GM12878 (cell line): ENCODE data around the gene LSMEM2. TPM values are rescaled to one million over a fixed set of nuclear protein-coding genes. Genes with fewer than 3 reads are reported as not detected.

ENCODE experiments used
- ATAC-seq: fragments of 200-7000 bp; cut with Tn5 transposase; 3 replicates; pipeline ENCODE4 v1.9.1; 2020; ENCODE audit warnings: mild to moderate bottlenecking, moderate library complexity
- BruUV-seq: library from RNA; stranded (reverse); fragments of 400-500 nt; replicated peaks from 2 replicates; lab custom pipeline; 2021; lab: Mats Ljungman, UMichigan
- CTCF ChIA-PET: fragments of 300-600 bp; sonication (Branson Sonifier 250); formaldehyde crosslinking; extraction: SDS; loops from one replicate; lab custom pipeline; 2021; ENCODE audit warnings: inconsistent platforms; lab: Yijun Ruan, JAX
- POLR2A ChIA-PET: fragments of 350-600 bp; formaldehyde crosslinking; extraction: SDS; loops from one replicate; lab custom pipeline; 2021; ENCODE audit warnings: inconsistent platforms; lab: Charles Lee
- RAD21 ChIA-PET: fragments of 300-600 bp; sonication (Branson Sonifier 250); formaldehyde crosslinking; loops from one replicate; lab custom pipeline; 2023; ENCODE audit warnings: antibody characterized with exemption; ENCODE audit not compliant: unreplicated experiment; lab: Charles Lee
- SMC1A ChIA-PET: fragments of 300-600 bp; sonication (Branson Sonifier 250); formaldehyde crosslinking; loops from one replicate; lab custom pipeline; 2023; ENCODE audit not compliant: unreplicated experiment, uncharacterized antibody; lab: Charles Lee
- DNase-seq: peaks from one replicate; pipeline ENCODE4 v3.0.0-alpha.2; 2011; ENCODE audit warnings: low read depth, low spot score
- FAIRE-seq: peaks from 3 replicates; lab custom pipeline; 2011; peaks lifted over from hg19 to GRCh38; lab: Jason Lieb, UNC
- H2AFZ ChIP-seq: 2 replicates; pipeline ENCODE4 v1.6.0; 2011; ENCODE audit warnings: low read depth, low read length, control low read depth; ENCODE audit not compliant: control insufficient read depth
- H3K27ac ChIP-seq: 2 replicates; pipeline ENCODE4 v1.5.1; 2011; ENCODE audit warnings: control low read depth; ENCODE audit not compliant: control insufficient read depth, insufficient read depth
- H3K27me3 ChIP-seq, 2 experiments: replicated peaks in 1 of 2; 2 replicates each; pipeline versions ENCODE4 v1.6.0 to v1.6.1; 2011; ENCODE audit warnings: low read length in 1 of 2; ENCODE audit not compliant: control insufficient read depth in 2 of 2, insufficient read depth in 2 of 2
- H3K36me3 ChIP-seq, 2 experiments: 2 replicates each; pipeline ENCODE4 v1.5.1; 2011; ENCODE audit warnings: low read length in 1 of 2; ENCODE audit not compliant: control insufficient read depth in 2 of 2, insufficient read depth in 2 of 2
- H3K4me1 ChIP-seq: 2 replicates; pipeline ENCODE4 v1.6.1; 2011; ENCODE audit warnings: mild to moderate bottlenecking, low read length, moderate library complexity, mixed read lengths; ENCODE audit not compliant: control insufficient read depth, insufficient read depth
- H3K4me2 ChIP-seq: 2 replicates; pipeline ENCODE4 v1.6.0; 2011; ENCODE audit warnings: control low read depth; ENCODE audit not compliant: control insufficient read depth, insufficient read depth
- H3K4me3 ChIP-seq: fragments of 200-600 bp; sonication (generic); 2 replicates; pipeline ENCODE4 v1.5.1; 2016
- H3K79me2 ChIP-seq: 2 replicates; pipeline ENCODE4 v1.6.0; 2011; ENCODE audit warnings: low read length; ENCODE audit not compliant: control insufficient read depth, insufficient read depth
- H3K9ac ChIP-seq: 2 replicates; pipeline ENCODE4 v1.8.0; 2011; ENCODE audit warnings: low read length, control low read depth, mixed read lengths; ENCODE audit not compliant: control insufficient read depth, insufficient read depth
- H3K9me3 ChIP-seq: replicated peaks from 3 replicates; pipeline ENCODE4 v1.5.1; 2011; ENCODE audit warnings: mild to moderate bottlenecking, low read length; ENCODE audit not compliant: control insufficient read depth, insufficient read depth
- H4K20me1 ChIP-seq: 2 replicates; pipeline ENCODE4 v1.6.0; 2011; ENCODE audit not compliant: control insufficient read depth, insufficient read depth
- HDAC6 ChIP-seq: fragments of 200-600 bp; sonication (generic); IDR thresholded peaks from one replicate; pipeline ENCODE4 v1.8.0; 2017; ENCODE audit warnings: antibody characterized with exemption; ENCODE audit not compliant: unreplicated experiment
- KDM1A ChIP-seq: fragments of 200-600 bp; sonication (generic); IDR thresholded peaks from 2 replicates; pipeline ENCODE4 v1.6.1; 2016; ENCODE audit warnings: borderline replicate concordance
- POLR2A ChIP-seq: IDR thresholded peaks from 2 replicates; pipeline ENCODE4 v1.6.1; 2011; ENCODE audit warnings: low read depth, mild to moderate bottlenecking, low read length
- POLR2AphosphoS2 ChIP-seq: IDR thresholded peaks from 2 replicates; pipeline ENCODE4 v1.6.1; 2011; ENCODE audit warnings: low read depth, mild to moderate bottlenecking, low read length, improper control_type of control experiment, moderate library complexity
- RB1 ChIP-seq: fragments of 450-650 bp; formaldehyde crosslinking; IDR thresholded peaks from 2 replicates; pipeline ENCODE4 v1.6.1; 2017; ENCODE audit warnings: mild to moderate bottlenecking, borderline replicate concordance
- SMAD5 ChIP-seq: IDR thresholded peaks from 2 replicates; pipeline ENCODE4 v1.6.1; 2016; ENCODE audit warnings: antibody characterized with exemption, low read depth
- STAT1 ChIP-seq: fragments of 450-650 bp; conservative IDR thresholded peaks from 2 replicates; pipeline ENCODE4 v1.6.1; 2014; ENCODE audit warnings: antibody characterized with exemption, mild to moderate bottlenecking
- WGBS: methylation state at CpG from one replicate; pipeline ENCODE4 v1.1.6; 2016; ENCODE audit warnings: low lambda C conversion rate; ENCODE audit not compliant: insufficient replicate concordance, insufficient coverage; ENCODE audit errors: missing lambda C conversion rate; 5-methylcytosine and 5-hydroxymethylcytosine counted together
- in situ Hi-C: fragments of 300-500 bp; cut with MboI; formaldehyde crosslinking; loops from 9 replicates; pipeline ENCODE4 v1.14.3; 2018; ENCODE audit warnings: mixed read lengths
- intact Hi-C: fragments of 100-400 bp; cut with micrococcal nuclease; formaldehyde crosslinking; loops from one replicate; pipeline ENCODE4 v1.14.2; 2022; ENCODE audit not compliant: unreplicated experiment
- polyA plus RNA-seq, 11 experiments: library from polyadenylated mRNA; depleted of rRNA in 4 of 11; unstranded in 6 of 11; stranded (reverse) in 5 of 11; fragments of >200 nt; fragmentation: Nextera tagmentation in 4 of 11; fragmentation: Illumina TruSeq in 1 of 11; extraction: Ambion mirVana in 4 of 11; extraction: Trizol in 1 of 11; gene quantifications; 1 replicate in 1 of 11; 2 replicates in 10 of 11; pipeline versions ENCODE4 v1.2.1 to v1.2.3, GENCODE V29; 2011 to 2016; ENCODE audit warnings: inconsistent platforms in 2 of 11, missing spikeins in 2 of 11, low read depth in 1 of 11
- total RNA-seq, 4 experiments: library from RNA; depleted of rRNA in 3 of 4; stranded (reverse); fragments of >200 nt in 3 of 4; fragmentation: Illumina TruSeq in 1 of 4; extraction: Trizol in 1 of 4; gene quantifications; 2 replicates each; pipeline versions ENCODE4 v1.2.1 to v1.2.3, GENCODE V29; 2013 to 2021
- TF ChIP-seq, protein P1 (sequence below): fragments of 450-650 bp; IDR thresholded peaks from 2 replicates; pipeline ENCODE4 v1.6.1; 2016; ENCODE audit warnings: mild to moderate bottlenecking
- TF ChIP-seq, protein P2 (sequence below): fragments of 450-650 bp; formaldehyde crosslinking; IDR thresholded peaks from 2 replicates; pipeline ENCODE4 v1.5.0; 2022; ENCODE audit warnings: mild to moderate bottlenecking, missing genetic modification characterization

LSMEM2 gene
- total and polyA plus RNA-seq, 10 of the 15 experiments (the other 5 are each of a cell fraction or from before 2014, with no cell fraction given), result 0.17 TPM; not detected in 9

DNA sequence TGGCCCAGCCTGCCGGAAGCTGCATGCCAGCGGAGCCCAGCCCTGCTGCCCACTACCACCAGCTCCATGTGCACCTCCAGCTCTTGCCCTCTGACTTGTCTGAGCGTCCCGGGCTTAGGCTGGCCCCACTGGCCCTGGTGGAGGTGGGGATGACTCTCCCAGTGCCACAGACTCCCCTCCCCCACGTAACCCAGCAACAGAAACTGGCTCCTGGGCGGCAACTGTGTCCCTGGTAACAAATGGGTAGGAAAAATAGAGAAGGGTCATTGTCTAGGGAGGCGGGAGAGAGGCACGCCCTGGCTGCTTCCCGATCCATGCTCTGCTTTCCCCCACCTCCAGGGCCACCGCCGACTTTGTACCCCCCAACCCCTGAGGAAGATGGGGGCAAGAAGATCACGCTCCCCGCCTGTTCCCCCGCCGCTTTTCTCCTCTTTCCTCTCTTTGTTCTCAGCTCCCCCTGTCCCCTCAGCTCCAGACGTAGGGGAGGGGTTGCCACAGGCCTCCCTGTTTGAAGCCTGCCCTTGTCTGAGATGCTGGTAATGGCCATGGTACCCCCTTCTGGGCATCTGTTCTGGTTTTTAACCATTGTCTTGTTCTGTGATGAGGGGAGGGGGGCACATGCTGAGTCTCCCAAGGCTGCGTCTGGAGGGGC lies 20.7 kb upstream of the LSMEM2 start:
- peaks cover 14% of the 10 kb centered on the region for H3K4me1 ChIP-seq
- POLR2A ChIA-PET, result interaction anchor here (0.6 to 1.7 kb wide), 5 partner anchors 10 to 275 kb away, joined by 3 to 5 read pairs (median 4); partner anchors contain the start of genes HYAL3 and NAA80
- no peak overlapping the region for H2AFZ ChIP-seq
- no TSS peak for BruUV-seq
- H3K79me2 ChIP-seq, result no peaks in the 10 kb centered on the region
- CTCF ChIA-PET, result interaction anchor here (5.7 to 7.9 kb wide), 2 partner anchors 11 to 32 kb away, joined by 43 to 44 read pairs; no protein-coding TSS in a partner anchor
- DNase-seq (no peak), FAIRE-seq (no peak)
- no peaks in the 10 kb centered on the region for H3K27me3 ChIP-seq
- intact Hi-C loops, result no loop called here
- SMC1A ChIA-PET, result interaction anchor here (2.9 kb wide), 1 partner anchor 11 kb away, joined by 10 read pairs; no protein-coding TSS in a partner anchor
- peaks cover 19 to 38% of the 10 kb centered on the region in 2 experiments; a peak in 3 of 4 replicates for H3K36me3 ChIP-seq
- H3K4me3 ChIP-seq, result no peak overlapping the region
- H4K20me1 ChIP-seq, result no peaks in the 10 kb centered on the region
- TF ChIP-seq POLR2A (0 out of 2 replicates have a peak, but pooled peaks have one; percentile 28), STAT1 (no peak)
- TF ChIP-seq, all 136 proteins: peak for 1
- in situ Hi-C loops, result no loop called here
- H3K9ac ChIP-seq, result no peak overlapping the region
- no peak overlapping the region for H3K4me2 ChIP-seq
- peaks cover 13% of the 10 kb centered on the region; the same call in 1 of the 3 replicates for H3K9me3 ChIP-seq
- ATAC-seq, result no peak
- 95% methylated on average over 17 of the region's 17 CpGs for WGBS
- H3K27ac ChIP-seq, result no peak overlapping the region
- RAD21 ChIA-PET, result no interaction called here

DNA sequence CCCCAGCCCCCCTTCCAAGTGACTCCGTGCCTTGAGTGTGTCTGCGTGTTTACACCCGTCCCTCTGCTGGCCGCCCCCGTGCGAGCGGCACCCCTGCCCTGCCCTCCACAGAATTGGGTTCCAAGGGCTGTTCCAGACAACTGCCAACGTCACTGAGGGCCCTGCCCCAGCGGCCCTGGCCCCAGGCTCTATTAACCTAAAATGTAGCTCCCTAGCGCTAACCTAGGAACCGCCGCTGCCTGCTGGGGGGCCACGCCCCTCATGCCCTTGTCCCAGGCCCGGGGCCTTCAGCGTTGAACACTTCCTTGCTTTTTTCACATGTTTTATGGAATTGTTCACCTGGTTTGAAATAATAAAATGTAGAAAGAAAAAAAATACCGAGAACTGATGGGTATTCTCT lies 19.9 kb upstream of the LSMEM2 start:
- WGBS, result 93% methylated on average over 16 of the region's 16 CpGs
- TF ChIP-seq HDAC6 (no peak), SMAD5 (no peak), RB1 (no peak), POLR2AphosphoS2 (no peak), KDM1A (no peak)
- TF ChIP-seq, protein P1, sequence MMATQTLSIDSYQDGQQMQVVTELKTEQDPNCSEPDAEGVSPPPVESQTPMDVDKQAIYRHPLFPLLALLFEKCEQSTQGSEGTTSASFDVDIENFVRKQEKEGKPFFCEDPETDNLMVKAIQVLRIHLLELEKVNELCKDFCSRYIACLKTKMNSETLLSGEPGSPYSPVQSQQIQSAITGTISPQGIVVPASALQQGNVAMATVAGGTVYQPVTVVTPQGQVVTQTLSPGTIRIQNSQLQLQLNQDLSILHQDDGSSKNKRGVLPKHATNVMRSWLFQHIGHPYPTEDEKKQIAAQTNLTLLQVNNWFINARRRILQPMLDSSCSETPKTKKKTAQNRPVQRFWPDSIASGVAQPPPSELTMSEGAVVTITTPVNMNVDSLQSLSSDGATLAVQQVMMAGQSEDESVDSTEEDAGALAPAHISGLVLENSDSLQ, result no peak
- TF ChIP-seq, protein P2, sequence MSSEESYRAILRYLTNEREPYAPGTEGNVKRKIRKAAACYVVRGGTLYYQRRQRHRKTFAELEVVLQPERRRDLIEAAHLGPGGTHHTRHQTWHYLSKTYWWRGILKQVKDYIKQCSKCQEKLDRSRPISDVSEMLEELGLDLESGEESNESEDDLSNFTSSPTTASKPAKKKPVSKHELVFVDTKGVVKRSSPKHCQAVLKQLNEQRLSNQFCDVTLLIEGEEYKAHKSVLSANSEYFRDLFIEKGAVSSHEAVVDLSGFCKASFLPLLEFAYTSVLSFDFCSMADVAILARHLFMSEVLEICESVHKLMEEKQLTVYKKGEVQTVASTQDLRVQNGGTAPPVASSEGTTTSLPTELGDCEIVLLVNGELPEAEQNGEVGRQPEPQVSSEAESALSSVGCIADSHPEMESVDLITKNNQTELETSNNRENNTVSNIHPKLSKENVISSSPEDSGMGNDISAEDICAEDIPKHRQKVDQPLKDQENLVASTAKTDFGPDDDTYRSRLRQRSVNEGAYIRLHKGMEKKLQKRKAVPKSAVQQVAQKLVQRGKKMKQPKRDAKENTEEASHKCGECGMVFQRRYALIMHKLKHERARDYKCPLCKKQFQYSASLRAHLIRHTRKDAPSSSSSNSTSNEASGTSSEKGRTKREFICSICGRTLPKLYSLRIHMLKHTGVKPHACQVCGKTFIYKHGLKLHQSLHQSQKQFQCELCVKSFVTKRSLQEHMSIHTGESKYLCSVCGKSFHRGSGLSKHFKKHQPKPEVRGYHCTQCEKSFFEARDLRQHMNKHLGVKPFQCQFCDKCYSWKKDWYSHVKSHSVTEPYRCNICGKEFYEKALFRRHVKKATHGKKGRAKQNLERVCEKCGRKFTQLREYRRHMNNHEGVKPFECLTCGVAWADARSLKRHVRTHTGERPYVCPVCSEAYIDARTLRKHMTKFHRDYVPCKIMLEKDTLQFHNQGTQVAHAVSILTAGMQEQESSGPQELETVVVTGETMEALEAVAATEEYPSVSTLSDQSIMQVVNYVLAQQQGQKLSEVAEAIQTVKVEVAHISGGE (CRISPR knock-in tag), result no peak

More for the DNA sequence above, 19.9 kb upstream of the LSMEM2 start:
- DNase-seq, result no peak
- in situ Hi-C loops, result no loop called here
- H3K4me3 ChIP-seq, result no peak overlapping the region
- H3K27ac ChIP-seq, result no peak overlapping the region
- RAD21 ChIA-PET, result interaction anchor here (0.7 to 1.9 kb wide), 3 partner anchors 11 to 32 kb away, joined by 3 to 10 read pairs (median 7); no protein-coding TSS in a partner anchor
- no peak for ATAC-seq
- peaks cover 14% of the 10 kb centered on the region for H3K4me1 ChIP-seq
- no TSS peak for BruUV-seq
- no peak overlapping the region for H3K9ac ChIP-seq
- FAIRE-seq, result no peak
- no peak overlapping the region for H2AFZ ChIP-seq
- no peak overlapping the region for H3K4me2 ChIP-seq
- CTCF ChIA-PET, result interaction anchor here (5.7 to 7.9 kb wide), 2 partner anchors 12 to 33 kb away, joined by 43 to 44 read pairs; no protein-coding TSS in a partner anchor
- H3K36me3 ChIP-seq, result peaks cover 18 to 33% of the 10 kb centered on the region in 2 experiments; a peak in 3 of 4 replicates
- H4K20me1 ChIP-seq, result no peaks in the 10 kb centered on the region
- peaks cover 13% of the 10 kb centered on the region; the same call in 1 of the 3 replicates for H3K9me3 ChIP-seq
- no peaks in the 10 kb centered on the region for H3K79me2 ChIP-seq
- SMC1A ChIA-PET, result interaction anchor here (2.9 kb wide), 1 partner anchor 12 kb away, joined by 10 read pairs; no protein-coding TSS in a partner anchor
- POLR2A ChIA-PET, result interaction anchor here (0.6 to 1.7 kb wide), 5 partner anchors 11 to 276 kb away, joined by 3 to 5 read pairs (median 4); partner anchors contain the start of genes HYAL3 and NAA80
- intact Hi-C loops, result no loop called here
- no peaks in the 10 kb centered on the region for H3K27me3 ChIP-seq
